OCI-LY1 (cell line): Measurements from ENCODE around the gene GOLPH3.

Source experiments
- H2AFZ ChIP-seq: fragments of 200-600 bp; sonication (generic), shearing (Covaris generic); 2 replicates; pipeline ENCODE4 v1.6.0; 2014; ENCODE audit warnings: antibody characterized with exemption, mild to moderate bottlenecking, low read length
- H3F3A ChIP-seq: fragments of 200-600 bp; sonication (generic), shearing (Covaris generic); 2 replicates; pipeline ENCODE4 v1.6.0; 2014; ENCODE audit warnings: mild to moderate bottlenecking, antibody characterized with exemption, low read length, moderate library complexity; ENCODE audit not compliant: insufficient read depth
- H3K27ac ChIP-seq: fragments of 200-600 bp; sonication (generic); 2 replicates; pipeline ENCODE4 v1.5.1; 2014; ENCODE audit warnings: low read length, mixed run types, mild to moderate bottlenecking, low read depth; ENCODE audit not compliant: poor library complexity, severe bottlenecking
- H3K27me3 ChIP-seq: fragments of 200-600 bp; sonication (generic); 2 replicates; pipeline ENCODE4 v1.6.0; 2014; ENCODE audit warnings: antibody characterized with exemption, mild to moderate bottlenecking, low read length, moderate library complexity; ENCODE audit not compliant: insufficient read depth
- H3K36me3 ChIP-seq: fragments of 200-600 bp; sonication (generic); 2 replicates; pipeline ENCODE4 v1.6.1; 2014; ENCODE audit warnings: mild to moderate bottlenecking, antibody characterized with exemption, low read length, moderate library complexity, mixed read lengths; ENCODE audit not compliant: insufficient read depth
- H3K4me1 ChIP-seq: fragments of 200-600 bp; sonication (generic); 2 replicates; pipeline ENCODE4 v1.5.1; 2014; ENCODE audit warnings: mild to moderate bottlenecking, low read length, moderate library complexity; ENCODE audit not compliant: insufficient read depth, severe bottlenecking
- H3K4me2 ChIP-seq: fragments of 200-600 bp; sonication (generic), shearing (Covaris generic); 2 replicates; pipeline ENCODE4 v1.6.1; 2014; ENCODE audit warnings: low read length
- H3K4me3 ChIP-seq: fragments of 200-600 bp; sonication (generic); 2 replicates; pipeline ENCODE4 v1.5.1; 2014; ENCODE audit warnings: low read length, low read depth, mild to moderate bottlenecking, mixed read lengths; ENCODE audit not compliant: poor library complexity, severe bottlenecking
- H3K79me2 ChIP-seq: fragments of 200-600 bp; shearing (Covaris generic); 2 replicates; pipeline ENCODE4 v1.6.1; 2016; ENCODE audit warnings: mixed run types, low read length, mixed read lengths; ENCODE audit not compliant: insufficient read depth
- H3K9ac ChIP-seq: fragments of 200-600 bp; sonication (generic), shearing (Covaris generic); 2 replicates; pipeline ENCODE4 v1.6.1; 2014; ENCODE audit warnings: mild to moderate bottlenecking, low read length, mixed read lengths
- H3K9me2 ChIP-seq: fragments of 200-600 bp; sonication (generic), shearing (Covaris generic); 2 replicates; pipeline ENCODE4 v1.6.1; 2014; ENCODE audit warnings: low read depth, mild to moderate bottlenecking, low read length, mixed read lengths
- H3K9me3 ChIP-seq: fragments of 200-600 bp; shearing (Covaris generic); 2 replicates; pipeline ENCODE4 v1.6.1; 2014; ENCODE audit warnings: low read length, mixed read lengths
- H4K20me1 ChIP-seq: fragments of 200-600 bp; sonication (generic), shearing (Covaris generic); 2 replicates; pipeline ENCODE4 v1.6.0; 2016; ENCODE audit warnings: mild to moderate bottlenecking, low read length; ENCODE audit not compliant: insufficient read depth
- CTCF ChIP-seq: fragments of 200-600 bp; sonication (generic), shearing (Covaris generic); IDR thresholded peaks from 2 replicates; pipeline ENCODE4 v1.5.1; 2017; ENCODE audit warnings: mild to moderate bottlenecking, antibody characterized with exemption, low read length, moderate library complexity, mixed read lengths
- EZH2 ChIP-seq: fragments of 200-600 bp; sonication (generic), shearing (Covaris generic); IDR thresholded peaks from 2 replicates; pipeline ENCODE4 v1.8.0; 2017; ENCODE audit warnings: borderline replicate concordance, mixed run types, mild to moderate bottlenecking, antibody characterized with exemption, low read length, moderate library complexity, mixed read lengths

GOLPH3 gene

GRCh38 chr5:32136342-32136741 lies 37.8 kb downstream of the GOLPH3 start:
- TF ChIP-seq EZH2 (no peak), CTCF (no peak)
- Histone ChIP-seq H3K9me3 (no peaks in the 10 kb centered on the region), H3K27me3 (no peaks in the 10 kb centered on the region), H2AFZ (no peak overlapping the region), H3K27ac (no peak overlapping the region), H3K79me2 (peaks cover 10% of the 10 kb centered on the region), H3K4me3 (no peak overlapping the region), H3F3A (no peaks in the 10 kb centered on the region), H4K20me1 (no peaks in the 10 kb centered on the region), H3K4me2 (no peak overlapping the region), H3K9me2 (no peaks in the 10 kb centered on the region), H3K9ac (no peak overlapping the region), H3K36me3 (peaks cover 46% of the 10 kb centered on the region; the same call in 1 of the 2 replicates), H3K4me1 (no peaks in the 10 kb centered on the region)

- H2AFZ ChIP-seq: no peak overlapping the region
- H3K79me2 ChIP-seq: peaks cover 10% of the 10 kb centered on the region
- no peaks in the 10 kb centered on the region for H3K9me3 ChIP-seq
- no peaks in the 10 kb centered on the region for H3K9me2 ChIP-seq
- no peak overlapping the region for H3K9ac ChIP-seq
- H3K4me3 ChIP-seq: no peak overlapping the region
- H3K4me2 ChIP-seq: no peak overlapping the region
- TF ChIP-seq EZH2: no peak
- no peak for TF ChIP-seq CTCF
- H3K36me3 ChIP-seq: peaks cover 48% of the 10 kb centered on the region; the same call in 1 of the 2 replicates
- no peaks in the 10 kb centered on the region for H3F3A ChIP-seq
- no peaks in the 10 kb centered on the region for H3K27me3 ChIP-seq
- H3K4me1 ChIP-seq: no peaks in the 10 kb centered on the region
- no peak overlapping the region for H3K27ac ChIP-seq
- H4K20me1 ChIP-seq: no peaks in the 10 kb centered on the region
Measured at GRCh38 chr5:32135086-32135485, 39.0 kb downstream of the GOLPH3 start.

DNA sequence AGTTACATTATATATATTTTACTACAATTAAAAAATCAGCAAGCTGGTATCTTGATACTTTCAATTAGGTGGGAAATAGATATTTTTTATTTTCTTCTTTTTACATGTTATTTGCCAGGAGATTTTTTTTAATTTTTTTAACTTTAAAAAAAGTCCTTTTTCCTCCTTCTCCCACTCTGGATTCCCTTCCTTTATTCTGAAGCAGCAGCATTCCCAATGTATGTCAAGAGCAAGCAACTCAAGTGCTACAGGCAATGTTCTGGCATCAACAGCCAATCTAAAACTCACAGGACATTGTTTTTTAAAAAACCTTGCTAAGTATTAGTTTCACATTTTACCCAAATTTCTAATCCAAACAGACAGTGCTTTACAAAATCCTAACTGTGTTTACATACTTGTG lies 41.4 kb downstream of the GOLPH3 start:
- no peaks in the 10 kb centered on the region; the same call in 1 of the 2 replicates for H3K79me2 ChIP-seq
- peaks cover 42% of the 10 kb centered on the region; the same call in 1 of the 2 replicates for H3K36me3 ChIP-seq

More for the DNA sequence above, 41.4 kb downstream of the GOLPH3 start:
- Histone ChIP-seq H3K9me3 (no peaks in the 10 kb centered on the region), H3F3A (no peaks in the 10 kb centered on the region), H3K4me2 (no peak overlapping the region), H3K4me1 (no peaks in the 10 kb centered on the region), H2AFZ (no peak overlapping the region), H3K27me3 (no peaks in the 10 kb centered on the region), H3K9me2 (no peaks in the 10 kb centered on the region), H3K27ac (no peak overlapping the region), H4K20me1 (no peaks in the 10 kb centered on the region), H3K9ac (no peak overlapping the region), H3K4me3 (no peak overlapping the region)
- TF ChIP-seq EZH2: no peak
- no peak for TF ChIP-seq CTCF
